Activated naive CD4-positive, alpha-beta T cell treated with anti-CD3 and anti-CD28 coated beads, Interleukin-2, amount 10 ng/mL, durations not matched to agents 7 days and 5 days (primary cell): ENCODE measurements around the gene DNAH10.

Experiments
- CTCF ChIA-PET: fragments of 350-600 bp; sonication (Branson Sonifier 250); formaldehyde crosslinking; loops from one replicate; lab custom pipeline; 2021; ENCODE audit warnings: antibody characterized with exemption; lab: Charles Lee
- DNase-seq: peaks from one replicate; pipeline ENCODE4 v3.0.0-alpha.2; 2020
- H3K27ac Mint-ChIP-seq: one replicate; pipeline ENCODE4 v1.8.0; 2021; ENCODE audit warnings: mild to moderate bottlenecking, moderate library complexity, mixed read lengths
- H3K27me3 Mint-ChIP-seq: one replicate; pipeline ENCODE4 v1.8.0; 2021; ENCODE audit warnings: mild to moderate bottlenecking, mixed read lengths
- H3K36me3 Mint-ChIP-seq: one replicate; pipeline ENCODE4 v1.8.0; 2021; ENCODE audit warnings: mixed read lengths
- H3K4me1 Mint-ChIP-seq: one replicate; pipeline ENCODE4 v1.8.0; 2021; ENCODE audit warnings: mixed read lengths
- H3K4me3 Mint-ChIP-seq: one replicate; pipeline ENCODE4 v1.8.0; 2021; ENCODE audit warnings: mild to moderate bottlenecking, moderate library complexity, mixed read lengths
- H3K9me3 Mint-ChIP-seq: one replicate; pipeline ENCODE4 v1.8.0; 2021; ENCODE audit warnings: mixed read lengths

The DNAH10 gene

DNA sequence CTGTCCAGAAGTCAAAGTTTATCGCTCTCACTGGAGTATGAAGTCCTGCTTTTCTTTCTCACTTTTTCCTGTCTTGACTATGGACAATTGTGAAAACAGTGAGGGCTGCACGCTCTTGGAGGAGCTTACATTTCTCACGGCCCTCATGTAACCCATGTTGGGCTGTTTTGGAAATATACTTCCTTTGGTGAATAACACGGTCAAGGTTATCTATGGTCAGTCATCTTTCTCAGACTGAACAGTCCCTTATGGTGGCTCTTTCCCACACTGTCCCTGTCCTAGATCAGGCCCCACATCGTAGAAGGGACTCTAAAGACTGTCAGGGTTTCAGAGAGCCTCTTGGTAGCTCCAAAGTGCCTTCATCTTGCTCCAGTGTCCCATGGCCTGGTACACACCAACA, 203.3 kb downstream of the DNAH10 start:
- CTCF ChIA-PET, result no interaction called here
- no peak for DNase-seq
- Mint-ChIP-seq H3K27ac (no peak overlapping the region), H3K36me3 (peaks cover 2% of the 10 kb centered on the region), H3K27me3 (peaks cover 13% of the 10 kb centered on the region), H3K4me3 (no peak overlapping the region), H3K9me3 (no peaks in the 10 kb centered on the region), H3K4me1 (no peaks in the 10 kb centered on the region)

- CTCF ChIA-PET, result no interaction called here
- Mint-ChIP-seq H3K9me3 (no peaks in the 10 kb centered on the region), H3K27me3 (peaks cover 13% of the 10 kb centered on the region), H3K4me3 (no peak overlapping the region), H3K27ac (no peak overlapping the region), H3K4me1 (peaks cover 7% of the 10 kb centered on the region), H3K36me3 (peaks cover 2% of the 10 kb centered on the region)
- no peak for DNase-seq
Measured at GRCh38 chr12:123966596-123966995, 204.5 kb downstream of the DNAH10 start.

DNA sequence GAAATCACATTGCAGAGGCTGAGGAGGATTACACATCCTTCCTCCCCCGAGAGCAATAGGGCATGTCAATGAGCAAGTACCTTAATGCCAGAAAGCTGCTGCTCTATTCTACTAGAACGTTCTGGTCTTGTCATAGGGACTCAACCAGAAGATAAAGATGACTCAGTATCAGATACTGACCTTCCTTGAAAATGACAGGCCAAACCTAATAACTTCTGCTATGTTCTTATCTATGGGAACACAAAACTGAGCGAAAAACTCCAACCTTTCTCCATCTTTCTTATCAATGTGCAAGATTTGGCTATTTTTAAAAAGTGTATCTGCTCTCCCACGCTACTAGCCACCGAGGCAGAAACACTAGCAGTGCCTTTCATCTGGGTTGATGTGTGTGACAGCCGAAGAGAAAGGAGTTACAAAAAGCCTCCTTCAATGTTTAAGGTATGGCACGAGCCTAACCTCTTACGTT, 205.1 kb downstream of the DNAH10 start:
- Mint-ChIP-seq H3K36me3 (peaks cover 2% of the 10 kb centered on the region), H3K4me3 (no peak overlapping the region), H3K27me3 (peaks cover 13% of the 10 kb centered on the region), H3K27ac (no peak overlapping the region), H3K9me3 (no peaks in the 10 kb centered on the region), H3K4me1 (peaks cover 9% of the 10 kb centered on the region)
- CTCF ChIA-PET, result no interaction called here
- DNase-seq, result no peak

- Mint-ChIP-seq H3K27me3 (peaks cover 13% of the 10 kb centered on the region), H3K36me3 (peaks cover 15% of the 10 kb centered on the region), H3K27ac (peak overlapping the region; percentile 75), H3K4me3 (peak overlapping the region; percentile 80), H3K4me1 (peaks cover 27% of the 10 kb centered on the region), H3K9me3 (no peaks in the 10 kb centered on the region)
- CTCF ChIA-PET, result interaction anchor here (1.1 to 1.2 kb wide), 2 partner anchors 13 to 15 kb away, joined by 3 read pairs; no protein-coding TSS in a partner anchor
- DNase-seq, result no peak
Measured at GRCh38 chr12:123971449-123971769, 209.3 kb downstream of the DNAH10 start.

- DNase-seq, result peak; percentile 54
Measured at GRCh38 chr12:123971770-123972456, 209.8 kb downstream of the DNAH10 start.

GRCh38 chr12:123972457-123973401, 210.6 kb downstream of the DNAH10 start, which contains the start of the genes CCDC92 and ZNF664:
CCDC92 (minus strand) TSS chr12:123972831; CDS start chr12:123944305, 28,526 bp downstream.
ZNF664 (plus strand) TSS chr12:123973215; CDS start chr12:124012145, 38,930 bp downstream.
- Mint-ChIP-seq H3K9me3 (no peaks in the 10 kb centered on the region), H3K36me3 (peaks cover 16% of the 10 kb centered on the region), H3K27ac (peak within 1 kb of the TSS; percentile 89), H3K27me3 (peaks cover 13% of the 10 kb centered on the region), H3K4me3 (peak within 1 kb of the TSS; percentile 96), H3K4me1 (peaks cover 27% of the 10 kb centered on the region)
- peak; percentile 94 for DNase-seq
- CTCF ChIA-PET, result no interaction called here

More at GRCh38 chr12:123971770-123972456, 209.8 kb downstream of the DNAH10 start:
- CTCF ChIA-PET, result interaction anchor here (1.1 to 1.2 kb wide), 2 partner anchors 12 to 16 kb away, joined by 3 read pairs; no protein-coding TSS in a partner anchor
- H3K27ac Mint-ChIP-seq, result peak overlapping the region; percentile 75
- peaks cover 16% of the 10 kb centered on the region for H3K36me3 Mint-ChIP-seq
- H3K27me3 Mint-ChIP-seq, result peaks cover 13% of the 10 kb centered on the region
- peaks cover 27% of the 10 kb centered on the region for H3K4me1 Mint-ChIP-seq
- no peaks in the 10 kb centered on the region for H3K9me3 Mint-ChIP-seq
- H3K4me3 Mint-ChIP-seq, result peak overlapping the region; percentile 80

DNA sequence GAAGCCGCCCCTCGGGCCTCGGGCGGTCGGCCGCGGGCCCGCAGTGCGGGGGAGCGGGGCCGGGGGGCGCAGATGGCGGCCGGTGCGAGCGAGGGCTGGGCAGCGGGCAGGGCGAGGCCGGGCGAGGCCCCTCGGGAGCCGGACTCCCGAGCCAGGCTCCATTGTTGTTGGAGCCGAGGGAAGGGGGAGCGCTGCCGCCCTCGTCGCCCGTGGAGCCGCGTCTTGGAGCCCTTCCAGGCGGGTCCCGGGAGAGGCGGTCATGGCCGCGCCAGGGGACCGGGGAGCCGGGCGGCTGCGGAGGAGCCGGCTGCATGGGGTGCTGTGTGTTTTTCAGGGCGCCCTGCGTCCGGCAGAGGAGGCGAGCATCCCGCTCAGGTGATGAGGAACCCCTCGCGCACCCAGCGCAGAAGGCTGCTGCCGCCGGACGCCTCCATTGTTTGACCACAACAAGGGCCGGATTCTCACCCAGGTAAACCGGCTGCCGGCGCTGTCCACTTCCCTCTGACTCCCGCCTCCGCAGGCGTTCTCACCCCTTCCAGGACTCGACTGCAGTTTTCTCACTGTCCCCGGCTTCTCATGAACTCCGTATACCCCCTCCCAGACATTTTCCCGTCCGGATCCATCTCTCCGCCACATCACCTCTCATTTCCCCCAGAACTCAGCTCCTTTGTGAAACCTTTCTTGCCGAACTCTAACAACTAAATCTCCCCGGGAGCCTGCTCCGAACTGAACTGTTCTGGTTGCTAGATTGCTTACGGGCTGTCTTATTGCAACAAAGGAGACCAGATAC, 211.6 kb downstream of the DNAH10 start:
- peak overlapping the region; percentile 96 for H3K4me3 Mint-ChIP-seq
- H3K9me3 Mint-ChIP-seq, result no peaks in the 10 kb centered on the region
- peak overlapping the region; percentile 89 for H3K27ac Mint-ChIP-seq
- H3K36me3 Mint-ChIP-seq, result peaks cover 15% of the 10 kb centered on the region
- peak; percentile 46 for DNase-seq
- peaks cover 27% of the 10 kb centered on the region for H3K4me1 Mint-ChIP-seq
- CTCF ChIA-PET, result interaction anchor here (0.9 kb wide), 1 partner anchor 29 kb away, joined by 3 read pairs; no protein-coding TSS in a partner anchor
- peaks cover 13% of the 10 kb centered on the region for H3K27me3 Mint-ChIP-seq

DNA sequence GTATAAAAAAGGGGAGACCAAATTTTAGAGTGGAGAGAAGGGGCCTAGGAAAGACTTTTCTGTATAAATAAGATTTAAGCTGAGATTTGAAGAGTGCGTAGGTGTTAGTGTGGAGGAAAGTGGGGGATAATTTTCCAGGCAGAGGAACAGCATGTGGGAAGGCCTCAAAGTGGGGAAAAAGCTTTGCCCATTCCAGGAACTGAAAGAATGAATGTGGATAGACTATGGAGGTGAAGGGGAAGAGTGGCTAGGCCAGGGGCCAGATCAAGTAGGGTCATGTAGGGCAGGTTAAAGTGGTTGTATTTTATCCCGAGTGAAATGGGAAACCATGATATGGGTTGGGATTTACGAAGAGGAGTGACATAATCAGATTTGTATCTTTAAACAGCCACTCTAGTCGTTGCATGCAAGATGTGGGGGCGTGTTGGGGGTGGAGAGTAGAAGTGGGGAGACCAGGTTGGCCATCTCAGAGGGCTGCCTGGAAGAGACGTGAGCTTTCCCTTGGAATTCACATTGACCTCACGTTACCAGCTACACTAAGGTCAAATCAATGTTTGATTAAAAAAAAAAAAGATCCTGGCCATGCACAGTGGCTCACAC, 214.2 kb downstream of the DNAH10 start:
- Mint-ChIP-seq H3K9me3 (no peaks in the 10 kb centered on the region), H3K27me3 (peaks cover 5% of the 10 kb centered on the region)

GRCh38 chr12:123979566-123979965, 217.5 kb downstream of the DNAH10 start:
- H3K27ac Mint-ChIP-seq, result no peak overlapping the region
- no peaks in the 10 kb centered on the region for H3K9me3 Mint-ChIP-seq
- CTCF ChIA-PET, result no interaction called here
- no peak for DNase-seq
- H3K4me1 Mint-ChIP-seq, result peaks cover 14% of the 10 kb centered on the region
- no peaks in the 10 kb centered on the region for H3K27me3 Mint-ChIP-seq
- peaks cover 9% of the 10 kb centered on the region for H3K36me3 Mint-ChIP-seq
- no peak overlapping the region for H3K4me3 Mint-ChIP-seq

More for the DNA sequence above, 214.2 kb downstream of the DNAH10 start:
- Mint-ChIP-seq H3K27ac (no peak overlapping the region), H3K4me3 (no peak overlapping the region), H3K36me3 (peaks cover 15% of the 10 kb centered on the region), H3K4me1 (peaks cover 22% of the 10 kb centered on the region)
- no peak for DNase-seq
- CTCF ChIA-PET, result interaction anchor here (1.0 to 1.3 kb wide), 3 partner anchors 11 to 71 kb away, joined by 3 to 6 read pairs (median 4); no protein-coding TSS in a partner anchor

DNA sequence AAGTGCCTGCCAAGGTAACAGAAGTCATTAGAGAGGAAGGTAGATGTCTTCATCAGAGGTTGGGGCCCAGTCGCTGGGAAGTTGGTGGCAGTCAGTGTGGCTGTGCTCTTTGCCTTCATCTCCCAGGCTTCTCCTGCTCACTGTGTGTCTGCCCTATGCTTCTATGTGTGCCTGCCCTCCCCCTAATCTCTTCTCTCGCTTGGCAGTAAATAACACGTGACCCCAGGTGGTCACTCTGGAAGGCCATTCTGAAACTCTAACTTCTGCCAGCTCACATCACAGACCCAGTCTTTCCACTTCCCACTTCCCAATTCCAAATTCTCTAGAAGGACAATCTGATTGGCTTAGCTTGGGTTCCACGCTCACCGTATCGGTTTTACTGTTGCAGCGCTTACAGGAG, 220.2 kb downstream of the DNAH10 start:
- Mint-ChIP-seq H3K4me3 (no peak overlapping the region), H3K4me1 (peaks cover 3% of the 10 kb centered on the region), H3K27me3 (no peaks in the 10 kb centered on the region), H3K9me3 (no peaks in the 10 kb centered on the region), H3K27ac (no peak overlapping the region), H3K36me3 (no peaks in the 10 kb centered on the region)
- DNase-seq, result no peak
- CTCF ChIA-PET, result interaction anchor here (1.4 to 7.4 kb wide), 2 partner anchors 78 to 82 kb away, joined by 5 to 63 read pairs; no protein-coding TSS in a partner anchor

GRCh38 chr12:123983822-123984485, 221.9 kb downstream of the DNAH10 start:
- CTCF ChIA-PET, result interaction anchor here (0.7 to 7.4 kb wide), 9 partner anchors 12 to 240 kb away, joined by 3 to 63 read pairs (median 3); no protein-coding TSS in a partner anchor
- Mint-ChIP-seq H3K9me3 (no peaks in the 10 kb centered on the region), H3K4me3 (no peak overlapping the region), H3K36me3 (peaks cover 9% of the 10 kb centered on the region), H3K4me1 (peaks cover 3% of the 10 kb centered on the region), H3K27me3 (no peaks in the 10 kb centered on the region), H3K27ac (no peak overlapping the region)
- DNase-seq, result peak; percentile 67

DNA sequence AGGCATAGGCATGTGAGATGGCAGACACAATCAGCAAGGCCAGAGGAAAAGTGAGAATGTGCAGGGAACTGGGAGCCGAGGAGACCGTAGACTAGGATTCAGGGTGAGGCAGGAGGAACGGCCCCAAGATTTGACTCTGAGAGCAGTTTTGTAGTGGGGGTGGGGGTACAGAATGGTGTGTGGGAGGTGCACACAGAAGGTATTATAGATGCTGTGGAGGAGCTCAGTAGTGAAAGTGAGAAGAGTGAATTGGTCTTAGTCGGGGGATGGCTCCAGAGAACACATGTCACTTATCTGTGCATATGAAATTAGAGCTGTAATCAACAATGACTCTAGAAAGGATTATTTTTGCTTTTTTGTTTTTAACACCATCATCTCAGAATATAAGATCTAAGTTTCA, 222.8 kb downstream of the DNAH10 start:
- Mint-ChIP-seq H3K27me3 (no peaks in the 10 kb centered on the region), H3K27ac (no peak overlapping the region), H3K4me1 (peaks cover 5% of the 10 kb centered on the region), H3K4me3 (no peak overlapping the region), H3K9me3 (no peaks in the 10 kb centered on the region), H3K36me3 (peaks cover 13% of the 10 kb centered on the region)
- no peak for DNase-seq
- CTCF ChIA-PET, result interaction anchor here (0.9 to 7.4 kb wide), 4 partner anchors 17 to 135 kb away, joined by 3 to 63 read pairs (median 9); no protein-coding TSS in a partner anchor
